PC-3 (cell line): ENCODE measurements around the gene MEGF6.

Experiments
- EZH2 ChIP-seq: fragments of 300-600 bp; sonication (generic); IDR thresholded peaks from one replicate; pipeline ENCODE4 v1.6.1; 2017; ENCODE audit warnings: antibody characterized with exemption, mild to moderate bottlenecking, low read length; ENCODE audit not compliant: unreplicated experiment
- TF ChIP-seq, protein P1 (sequence below): fragments of 300-600 bp; sonication (generic); conservative IDR thresholded peaks from 2 replicates; pipeline ENCODE4 v1.5.1; 2017; ENCODE audit warnings: antibody characterized with exemption, low read depth, mild to moderate bottlenecking, low read length

DNA sequence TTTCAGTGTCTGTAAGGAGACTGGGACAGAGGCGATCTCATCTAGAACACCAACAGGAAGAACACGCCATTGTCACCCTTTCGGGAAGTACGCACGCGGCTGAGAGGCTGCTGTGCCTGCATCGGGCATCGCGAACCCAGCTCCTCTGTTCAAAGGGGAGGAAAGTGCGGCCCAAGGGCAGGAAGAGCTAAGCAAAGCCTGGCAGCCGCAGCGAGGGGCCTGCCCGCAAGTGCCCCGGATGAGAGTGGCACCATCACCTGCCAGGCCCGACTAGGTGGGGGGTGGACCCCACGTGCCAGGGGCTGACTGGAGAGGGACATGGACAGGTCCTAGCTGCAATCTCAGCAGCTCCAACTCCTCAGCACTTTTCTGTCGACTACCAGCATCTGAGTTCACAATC lies 21.0 kb upstream of the MEGF6 start:
- TF ChIP-seq, protein P1, sequence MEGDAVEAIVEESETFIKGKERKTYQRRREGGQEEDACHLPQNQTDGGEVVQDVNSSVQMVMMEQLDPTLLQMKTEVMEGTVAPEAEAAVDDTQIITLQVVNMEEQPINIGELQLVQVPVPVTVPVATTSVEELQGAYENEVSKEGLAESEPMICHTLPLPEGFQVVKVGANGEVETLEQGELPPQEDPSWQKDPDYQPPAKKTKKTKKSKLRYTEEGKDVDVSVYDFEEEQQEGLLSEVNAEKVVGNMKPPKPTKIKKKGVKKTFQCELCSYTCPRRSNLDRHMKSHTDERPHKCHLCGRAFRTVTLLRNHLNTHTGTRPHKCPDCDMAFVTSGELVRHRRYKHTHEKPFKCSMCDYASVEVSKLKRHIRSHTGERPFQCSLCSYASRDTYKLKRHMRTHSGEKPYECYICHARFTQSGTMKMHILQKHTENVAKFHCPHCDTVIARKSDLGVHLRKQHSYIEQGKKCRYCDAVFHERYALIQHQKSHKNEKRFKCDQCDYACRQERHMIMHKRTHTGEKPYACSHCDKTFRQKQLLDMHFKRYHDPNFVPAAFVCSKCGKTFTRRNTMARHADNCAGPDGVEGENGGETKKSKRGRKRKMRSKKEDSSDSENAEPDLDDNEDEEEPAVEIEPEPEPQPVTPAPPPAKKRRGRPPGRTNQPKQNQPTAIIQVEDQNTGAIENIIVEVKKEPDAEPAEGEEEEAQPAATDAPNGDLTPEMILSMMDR = no peak
- no peak for TF ChIP-seq EZH2
